Breast epithelium (tissue), 3 donors: ENCODE measurements around the gene DDAH2.

Experiments used
- CTCF ChIP-seq, 3 donors: fragments of 450-650 bp; IDR thresholded peaks; one replicate each; pipeline ENCODE4 v1.5.1; 2016 to 2017; ENCODE audit warnings: antibody characterized with exemption in 3 of 3, mild to moderate bottlenecking in 3 of 3, moderate library complexity in 3 of 3
- POLR2A ChIP-seq: fragments of 450-650 bp; IDR thresholded peaks from one replicate; pipeline ENCODE4 v1.6.1; 2016; ENCODE audit warnings: antibody characterized with exemption, mild to moderate bottlenecking, moderate library complexity

GRCh38 chr6:31690231-31691077, 38.6 kb downstream of the DDAH2 start:
- TF ChIP-seq CTCF (IDR thresholded peaks at IDR 0.05) = no peak
- TF ChIP-seq POLR2A = no peak
